T-helper 1 cell treated with Interleukin-12 subunit alpha and Interleukin-12 subunit beta and Interleukin-4 antibody, amounts not matched to agents 30 μg/mL and 1 μg/mL, for 36 hours (primary cell): ENCODE measurements around the gene MAPK8IP1.

Source experiments
- H3K27ac Mint-ChIP-seq: one replicate; pipeline ENCODE4 v1.8.0; 2021; ENCODE audit warnings: mild to moderate bottlenecking, mixed read lengths
- H3K27me3 Mint-ChIP-seq: one replicate; pipeline ENCODE4 v1.8.0; 2021; ENCODE audit warnings: low read depth, mixed read lengths
- H3K36me3 Mint-ChIP-seq: one replicate; pipeline ENCODE4 v1.8.0; 2021; ENCODE audit warnings: low read depth, mixed read lengths
- H3K4me1 Mint-ChIP-seq: one replicate; pipeline ENCODE4 v1.8.0; 2021; ENCODE audit warnings: low read depth, mixed read lengths
- H3K4me3 Mint-ChIP-seq: one replicate; pipeline ENCODE4 v1.8.0; 2021; ENCODE audit warnings: mild to moderate bottlenecking, moderate library complexity, mixed read lengths
- H3K9me3 Mint-ChIP-seq: one replicate; pipeline ENCODE4 v1.8.0; 2021; ENCODE audit warnings: mixed read lengths

The MAPK8IP1 gene

DNA sequence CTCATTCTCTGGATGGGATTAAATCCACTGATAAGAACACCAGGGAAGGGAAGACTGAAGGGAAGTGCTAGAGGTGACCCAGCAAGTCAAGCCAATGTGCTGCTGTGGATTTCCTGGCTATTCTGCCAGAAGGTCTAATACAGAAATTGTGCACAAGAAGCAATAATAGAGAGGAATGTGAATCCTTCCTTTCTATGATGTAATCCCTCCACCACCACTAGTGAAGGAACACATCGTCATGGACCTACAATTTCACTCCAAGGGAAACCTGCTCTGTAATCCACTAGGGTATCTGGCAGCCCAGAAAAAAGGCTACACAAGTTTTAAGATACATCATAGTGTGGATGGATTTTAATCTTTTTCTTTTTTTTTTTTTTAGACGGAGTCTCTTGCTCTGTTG lies 54.4 kb downstream of the MAPK8IP1 start:
- Mint-ChIP-seq H3K9me3 (no peaks in the 10 kb centered on the region), H3K27me3 (no peaks in the 10 kb centered on the region), H3K27ac (no peak overlapping the region), H3K36me3 (peaks cover 14% of the 10 kb centered on the region), H3K4me1 (no peaks in the 10 kb centered on the region), H3K4me3 (no peak overlapping the region)

DNA sequence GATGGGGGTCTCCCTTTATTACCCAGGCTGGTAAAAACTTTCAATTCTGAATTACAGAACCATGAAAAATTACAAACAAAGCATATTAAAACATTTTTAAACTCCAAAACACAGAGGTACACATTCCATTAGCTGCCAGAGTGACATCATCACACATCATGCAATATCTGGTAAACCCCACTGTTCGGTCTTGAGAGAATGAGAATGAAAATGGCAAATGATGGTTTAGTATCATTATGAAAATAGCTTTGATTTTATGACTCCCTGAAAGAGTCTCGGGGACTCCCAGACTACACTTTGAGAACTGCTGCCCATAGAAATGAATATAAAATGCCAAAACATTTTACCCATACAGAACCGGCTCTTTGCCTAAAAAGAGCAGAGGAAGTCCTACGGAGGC lies 55.8 kb downstream of the MAPK8IP1 start:
- no peaks in the 10 kb centered on the region for H3K27me3 Mint-ChIP-seq
- H3K4me3 Mint-ChIP-seq, result no peak overlapping the region
- H3K27ac Mint-ChIP-seq, result no peak overlapping the region
- no peaks in the 10 kb centered on the region for H3K9me3 Mint-ChIP-seq
- H3K4me1 Mint-ChIP-seq, result no peaks in the 10 kb centered on the region
- H3K36me3 Mint-ChIP-seq, result peaks cover 24% of the 10 kb centered on the region

DNA sequence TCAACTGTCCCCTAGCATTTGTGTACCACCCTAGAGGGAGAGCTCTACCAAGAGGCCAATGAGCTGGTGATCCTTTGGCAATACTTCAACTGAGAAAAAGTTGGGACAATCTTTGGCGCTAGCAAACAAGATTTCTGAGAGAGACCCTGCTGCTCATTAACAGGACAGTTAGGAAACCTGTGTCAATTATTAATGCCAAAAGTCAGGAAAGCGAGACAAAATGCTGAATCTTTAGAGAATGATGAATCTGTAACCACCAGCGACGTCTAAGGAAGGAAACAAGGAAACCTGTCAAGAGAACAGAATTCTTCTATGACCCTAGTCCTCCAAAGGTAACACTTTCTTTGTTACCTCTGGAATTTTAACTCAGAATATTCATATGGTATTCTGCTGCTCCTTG lies 56.9 kb downstream of the MAPK8IP1 start:
- Mint-ChIP-seq H3K36me3 (peaks cover 21% of the 10 kb centered on the region), H3K4me1 (no peaks in the 10 kb centered on the region), H3K9me3 (no peaks in the 10 kb centered on the region), H3K4me3 (no peak overlapping the region), H3K27ac (no peak overlapping the region), H3K27me3 (no peaks in the 10 kb centered on the region)

DNA sequence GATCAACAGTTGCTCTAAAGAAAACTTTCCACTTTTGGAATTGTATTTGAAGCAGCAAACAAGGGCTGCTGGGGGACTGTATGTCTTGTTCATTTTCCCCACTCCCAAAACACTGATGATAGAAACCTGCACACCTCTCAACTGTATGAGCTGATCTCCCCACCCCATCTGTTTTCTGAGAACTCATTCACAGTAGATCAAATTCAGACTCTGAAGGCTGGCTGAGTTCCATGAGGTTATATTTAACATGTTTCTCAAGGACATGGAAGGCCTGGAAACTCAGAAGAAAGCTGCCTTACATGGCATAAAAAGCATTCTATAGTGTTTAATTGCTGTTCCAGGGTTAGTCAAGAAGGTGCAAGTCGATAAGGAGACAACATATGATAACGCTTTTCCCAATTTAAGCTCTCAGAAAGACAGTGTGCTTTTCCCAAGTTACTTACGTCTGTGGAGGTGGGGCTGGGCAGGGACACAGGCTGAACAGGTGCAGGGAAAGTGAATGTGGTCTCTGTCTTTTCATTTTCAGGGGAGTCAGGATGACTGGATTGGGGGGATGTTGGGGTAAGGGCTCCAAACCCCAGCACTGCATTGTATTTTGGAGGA lies 60.0 kb downstream of the MAPK8IP1 start:
- H3K27ac Mint-ChIP-seq, result no peak overlapping the region

DNA sequence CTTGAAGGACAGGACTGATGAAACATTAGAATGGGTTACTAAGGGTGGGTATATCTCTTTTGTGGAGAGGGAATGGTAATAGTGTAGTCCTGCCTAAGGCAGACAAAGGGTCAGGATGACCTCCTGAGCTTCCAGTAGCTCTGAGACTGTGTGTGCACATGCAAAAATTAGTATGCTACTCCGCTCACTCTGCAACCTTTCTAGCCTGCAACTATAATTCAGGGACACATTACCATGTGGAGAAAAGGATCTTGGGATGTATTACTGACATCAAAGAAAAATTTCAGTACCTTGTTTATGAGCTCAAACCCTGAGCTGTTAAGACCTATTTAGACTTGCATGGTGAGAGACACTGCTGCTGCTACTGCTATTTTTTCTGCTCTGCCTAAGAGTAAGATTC lies 62.4 kb downstream of the MAPK8IP1 start:
- H3K36me3 Mint-ChIP-seq, result peaks cover 23% of the 10 kb centered on the region
- no peak overlapping the region for H3K27ac Mint-ChIP-seq
- no peaks in the 10 kb centered on the region for H3K9me3 Mint-ChIP-seq
- H3K4me3 Mint-ChIP-seq, result no peak overlapping the region
- no peaks in the 10 kb centered on the region for H3K4me1 Mint-ChIP-seq
- no peaks in the 10 kb centered on the region for H3K27me3 Mint-ChIP-seq

More for the DNA sequence above, 60.0 kb downstream of the MAPK8IP1 start:
- Mint-ChIP-seq H3K27me3 (no peaks in the 10 kb centered on the region), H3K4me1 (no peaks in the 10 kb centered on the region), H3K9me3 (no peaks in the 10 kb centered on the region), H3K4me3 (no peak overlapping the region), H3K36me3 (peaks cover 27% of the 10 kb centered on the region)

DNA sequence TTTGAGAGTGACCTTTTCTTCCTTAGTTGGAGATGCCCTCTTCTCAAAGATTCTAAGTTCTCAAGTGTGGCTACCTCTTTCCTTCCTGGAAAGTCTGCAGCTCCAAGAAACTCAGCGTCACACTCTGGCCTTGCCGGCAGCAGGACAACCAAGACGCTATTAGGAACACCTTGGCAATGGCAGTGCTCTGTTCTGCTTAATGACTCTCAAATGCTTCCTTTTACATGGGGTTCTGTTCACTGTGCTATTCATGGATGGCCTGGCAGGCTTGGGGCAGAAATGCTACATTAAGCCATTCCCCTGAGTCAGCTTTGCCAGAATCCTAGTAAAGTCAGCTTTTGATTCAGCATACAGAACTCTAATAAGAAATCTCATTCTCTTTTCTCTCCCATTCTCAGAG lies 62.9 kb downstream of the MAPK8IP1 start:
- H3K27ac Mint-ChIP-seq, result no peak overlapping the region
- H3K9me3 Mint-ChIP-seq, result no peaks in the 10 kb centered on the region
- H3K27me3 Mint-ChIP-seq, result no peaks in the 10 kb centered on the region
- no peak overlapping the region for H3K4me3 Mint-ChIP-seq
- H3K4me1 Mint-ChIP-seq, result no peaks in the 10 kb centered on the region
- peaks cover 23% of the 10 kb centered on the region for H3K36me3 Mint-ChIP-seq

DNA sequence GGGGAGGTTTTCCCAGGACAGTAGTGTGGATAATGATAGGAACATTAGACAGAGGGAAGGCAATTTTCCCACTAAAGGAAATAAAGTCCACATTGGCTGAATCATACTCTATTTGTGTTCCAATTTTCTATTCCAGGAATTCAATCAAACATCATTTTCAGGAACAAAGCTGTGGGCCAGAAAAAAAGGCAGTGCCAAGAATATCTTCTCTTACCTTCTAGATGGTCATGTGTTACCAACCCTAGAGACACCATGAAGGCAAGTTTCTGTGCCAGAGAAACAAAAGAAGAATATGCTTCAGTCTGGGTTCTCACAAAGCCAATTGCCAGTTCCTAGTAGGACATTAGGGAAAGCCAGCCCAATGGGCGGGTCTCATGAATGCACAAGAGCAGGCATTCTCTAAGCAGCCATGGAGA lies 64.5 kb downstream of the MAPK8IP1 start:
- Mint-ChIP-seq H3K36me3 (peaks cover 20% of the 10 kb centered on the region), H3K9me3 (no peaks in the 10 kb centered on the region), H3K27me3 (no peaks in the 10 kb centered on the region), H3K4me1 (no peaks in the 10 kb centered on the region), H3K27ac (no peak overlapping the region), H3K4me3 (no peak overlapping the region)
